ENCODE measurements around the gene MXRA7.
"Not testable (repeated sequence)": the region's sequence is repeated elsewhere in the genome, so short reads cannot be mapped to it uniquely, and the experiment has no call there.

MXRA7 gene

DNA sequence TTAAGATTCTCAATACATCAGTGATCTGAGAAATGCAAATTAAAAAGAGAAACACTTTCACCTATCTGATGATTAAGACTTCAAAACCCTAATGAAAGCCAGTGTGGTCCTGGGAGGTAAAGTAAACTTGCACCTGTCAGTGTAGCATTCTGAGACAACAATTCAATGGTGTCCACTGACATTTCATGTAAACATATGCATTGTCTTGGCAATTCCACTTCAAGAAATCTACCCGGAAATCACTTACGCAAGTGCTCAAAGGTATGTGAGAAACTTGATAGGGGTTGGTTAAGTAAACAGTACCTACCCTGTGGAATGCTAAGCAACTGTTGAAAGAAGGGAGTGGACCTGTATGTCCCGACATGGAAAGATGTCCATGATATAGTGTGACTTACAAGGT, 69.3 kb downstream of the MXRA7 start:
- DNase-seq: no peak

DNA sequence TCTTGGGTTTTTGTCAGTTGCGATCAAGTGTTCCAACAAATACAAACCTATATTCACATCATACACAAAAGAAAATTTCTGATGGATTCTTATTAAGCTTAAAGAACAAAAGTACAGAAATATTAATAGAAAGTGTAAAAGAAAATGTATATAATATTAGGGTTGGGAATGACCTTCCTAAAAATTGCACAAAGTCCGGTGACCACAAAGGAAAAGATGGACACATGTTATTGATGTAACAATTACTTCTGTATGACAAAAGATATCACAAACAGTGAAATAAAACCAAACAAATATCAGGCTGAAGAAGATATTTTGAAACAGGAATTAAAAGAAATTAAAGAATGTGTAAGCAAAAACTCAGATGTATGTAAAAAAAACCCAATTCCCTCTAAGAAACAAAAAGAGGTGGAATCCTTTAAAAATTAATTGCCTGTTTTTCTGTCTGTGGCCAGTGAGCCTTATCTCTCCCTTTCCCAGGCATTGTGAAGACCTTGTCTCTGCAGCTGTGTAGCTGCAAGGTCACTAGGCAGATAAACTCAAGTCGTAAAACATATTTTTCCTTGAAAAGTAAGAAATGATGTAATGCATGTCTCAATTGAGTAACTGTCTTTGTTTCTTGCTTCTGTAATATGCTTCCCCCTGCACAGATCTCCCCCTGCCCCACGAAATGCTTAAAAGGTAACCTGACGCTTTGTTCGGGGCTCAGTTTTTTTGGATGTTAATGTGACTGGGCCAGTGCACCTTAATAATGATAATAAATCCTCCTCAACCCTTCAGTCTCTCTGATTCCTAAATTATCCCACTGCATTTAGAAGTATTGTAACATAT, 70.0 kb downstream of the MXRA7 start:
- no peak for DNase-seq

DNA sequence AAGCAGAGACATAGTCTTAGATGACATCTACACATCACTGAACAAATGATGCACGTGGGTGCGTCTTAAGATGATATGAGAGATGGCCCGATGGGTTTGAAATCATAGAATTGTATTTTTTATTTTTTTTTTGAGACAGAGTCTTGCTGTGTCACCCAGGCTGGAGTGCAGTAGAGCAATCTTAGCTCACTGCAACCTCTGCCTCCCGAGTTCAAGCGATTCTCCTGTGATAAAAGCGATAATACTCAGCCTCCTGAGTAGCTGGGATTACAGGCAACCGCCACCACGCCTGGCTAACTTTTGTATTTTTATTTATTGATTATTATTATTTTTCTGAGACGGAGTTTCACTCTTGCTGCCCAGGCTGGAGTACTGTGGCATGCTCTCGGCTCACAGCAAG, 72.5 kb downstream of the MXRA7 start:
- DNase-seq: no peak

DNA sequence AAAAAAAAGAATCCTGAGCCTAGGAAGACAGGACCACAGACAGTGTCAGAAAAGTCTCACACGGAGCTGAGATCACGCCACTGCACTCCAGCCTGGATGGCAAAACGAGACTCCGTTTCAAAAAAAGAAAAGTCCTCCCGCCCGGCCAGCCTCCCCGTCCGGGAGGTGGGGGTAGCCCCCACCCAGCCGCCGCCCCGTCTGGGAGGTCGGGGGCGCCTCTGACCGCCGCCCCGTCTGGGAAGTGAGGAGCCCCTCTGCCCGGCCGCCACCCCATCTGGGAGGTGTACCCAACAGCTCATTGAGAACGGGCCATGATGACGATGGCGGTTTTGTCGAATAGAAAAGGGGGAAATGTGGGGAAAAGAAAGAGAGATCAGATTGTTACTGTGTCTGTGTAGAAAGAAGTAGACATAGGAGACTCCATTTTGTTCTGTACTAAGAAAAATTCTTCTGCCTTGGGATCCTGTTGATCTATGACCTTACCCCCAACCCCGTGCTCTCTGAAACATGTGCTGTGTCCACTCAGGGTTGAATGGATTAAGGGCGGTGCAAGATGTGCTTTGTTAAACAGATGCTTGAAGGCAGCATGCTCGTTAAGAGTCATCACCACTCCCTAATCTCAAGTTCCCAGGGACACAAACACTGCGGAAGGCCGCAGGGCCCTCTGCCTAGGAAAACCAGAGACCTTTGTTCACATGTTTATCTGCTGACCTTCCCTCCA, 74.1 kb downstream of the MXRA7 start:
- not testable (repeated sequence) for DNase-seq

DNA sequence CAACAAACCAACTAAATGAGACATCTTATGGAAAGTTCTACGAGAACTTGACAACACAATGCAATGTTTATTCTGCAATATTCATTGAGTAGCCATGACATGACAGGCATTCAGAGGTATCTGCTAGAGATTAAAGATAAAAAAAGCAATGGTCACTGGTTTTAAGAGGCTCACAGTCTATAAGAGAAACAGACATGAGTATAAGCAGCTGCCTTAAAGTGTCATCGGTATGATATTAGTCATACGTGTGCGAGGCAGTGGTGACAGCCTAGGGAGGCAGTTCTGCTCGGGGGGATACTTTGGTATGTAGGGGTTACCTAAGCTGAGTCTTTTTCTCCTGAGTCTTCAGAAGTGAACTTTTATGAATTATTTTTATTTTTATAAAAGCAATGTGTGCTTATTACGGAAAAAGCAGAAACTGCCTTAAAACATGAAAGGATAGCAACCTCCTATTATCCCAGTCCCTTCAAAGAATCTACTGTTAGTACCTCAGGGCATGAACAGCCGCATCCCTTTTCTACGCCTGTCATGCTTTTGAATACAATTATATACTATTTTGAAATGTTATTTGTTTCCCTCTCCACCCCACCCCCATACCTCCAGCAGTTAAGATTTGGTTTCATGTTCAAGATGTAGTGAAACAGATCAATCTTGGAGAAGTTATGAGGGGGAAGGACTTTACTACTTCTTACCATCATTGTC, 75.0 kb downstream of the MXRA7 start:
- no peak for DNase-seq

DNA sequence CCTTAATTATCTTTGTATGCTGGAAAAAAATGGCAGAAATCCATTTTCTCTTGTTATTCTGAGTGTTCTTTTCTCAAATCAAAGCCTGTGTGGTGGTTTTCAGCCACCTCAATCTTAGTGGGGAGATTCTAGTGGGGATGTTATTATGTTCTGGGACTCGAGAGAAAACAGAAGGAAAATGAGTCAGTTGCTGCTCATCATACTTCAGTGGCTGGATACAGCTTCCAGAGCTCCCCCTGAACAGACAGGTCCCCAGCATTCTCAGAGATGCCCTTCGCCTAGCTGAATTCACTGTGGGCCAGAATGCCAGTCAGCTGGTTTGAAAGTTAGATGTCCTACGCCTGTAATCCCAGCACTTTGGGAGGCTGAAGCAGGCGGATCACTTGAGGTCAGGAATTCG, 75.7 kb downstream of the MXRA7 start:
- no peak for DNase-seq

DNA sequence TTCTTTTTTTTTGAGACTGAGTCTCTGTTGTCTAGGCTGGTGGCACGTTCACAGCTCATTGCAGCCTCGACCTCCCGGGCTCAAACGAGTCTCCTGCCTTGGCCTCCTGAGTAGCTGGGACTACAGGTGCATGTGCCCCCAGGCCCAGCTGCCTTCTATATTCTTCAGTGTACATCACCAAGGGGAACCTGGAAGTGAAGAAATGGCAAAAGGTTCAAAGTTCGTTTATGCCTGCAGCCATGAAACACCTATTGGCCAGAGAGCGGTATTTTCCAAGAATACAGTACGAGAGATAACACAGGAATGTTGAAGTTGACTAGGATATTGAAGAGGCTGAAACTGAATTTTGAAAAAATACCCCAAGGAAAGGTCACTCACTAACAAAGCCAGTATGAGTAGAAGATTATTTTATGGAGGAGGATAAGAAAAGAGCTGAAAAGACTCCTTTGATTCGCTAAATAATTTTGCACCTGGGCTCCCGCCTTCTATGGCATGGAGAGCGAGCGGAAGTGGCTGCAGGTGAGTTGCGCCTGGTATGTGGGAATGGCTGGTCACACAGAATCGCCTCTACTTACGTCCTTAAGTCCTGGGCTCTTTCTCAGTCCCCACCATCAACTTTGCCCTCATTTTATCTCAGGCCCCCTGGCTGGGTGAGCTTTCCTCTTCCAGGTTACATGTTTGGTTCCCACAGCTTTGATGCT, 77.0 kb downstream of the MXRA7 start:
- no peak for DNase-seq

DNA sequence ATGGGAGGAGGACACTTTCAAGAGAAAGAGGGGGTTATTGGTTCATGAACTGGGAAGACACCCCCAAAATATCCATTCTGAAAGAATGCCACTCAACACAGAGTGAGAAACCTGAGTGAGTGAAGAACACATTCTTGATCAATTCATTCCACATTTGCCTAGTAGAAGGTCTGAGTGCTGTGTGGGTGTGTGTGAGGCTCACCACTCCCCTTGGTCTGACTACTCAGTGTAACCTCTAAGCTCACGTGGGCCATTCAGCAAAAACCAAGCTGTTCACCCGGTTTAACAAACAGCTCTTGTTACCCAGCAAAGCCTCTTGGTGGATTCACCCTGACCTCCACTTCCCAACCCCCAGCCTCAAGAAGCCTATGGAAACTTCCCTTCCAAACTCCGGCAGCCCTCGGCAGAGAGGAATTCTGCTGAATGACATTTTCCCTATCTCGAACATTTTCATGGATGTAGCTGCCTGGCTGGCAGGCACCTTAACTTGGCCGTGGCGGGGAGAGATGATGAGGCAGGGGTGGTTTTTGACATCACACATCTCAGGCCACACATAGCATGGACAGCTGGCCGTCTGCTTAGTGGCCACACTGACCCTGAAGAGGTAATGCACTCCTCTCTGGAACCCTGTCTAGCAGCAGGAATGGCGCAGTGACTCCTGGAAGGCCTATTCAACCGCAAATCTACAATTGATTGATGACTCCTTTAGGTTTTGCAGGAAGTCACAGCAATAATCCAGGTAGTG, 78.8 kb downstream of the MXRA7 start:
- no peak for DNase-seq

DNA sequence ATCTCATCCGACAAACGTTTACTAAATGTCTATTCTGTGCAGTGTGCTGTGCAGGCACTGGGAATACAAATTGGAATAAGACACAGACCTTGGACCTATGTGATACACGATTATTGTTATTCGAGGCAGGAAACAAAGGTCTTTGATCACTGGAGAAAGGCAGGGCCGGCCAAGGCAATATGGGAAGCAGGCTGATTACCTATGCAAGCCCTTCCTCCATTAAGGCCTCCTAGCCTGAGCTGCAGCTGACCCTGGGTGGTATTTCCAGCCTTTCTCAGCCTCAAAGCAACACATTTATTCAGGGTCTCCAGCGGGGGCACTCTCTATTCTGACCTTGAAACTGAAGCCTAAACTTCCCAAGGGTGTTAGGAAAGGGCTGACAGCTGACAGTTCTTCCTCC, 80.6 kb downstream of the MXRA7 start:
- no peak for DNase-seq
